ENCODE data around the gene HSD3B2. TPM values are rescaled to one million over a fixed set of nuclear protein-coding genes. Genes with fewer than 3 reads are reported as not detected.

HSD3B2 gene
- total and polyA plus RNA-seq, 2 donors (not counting 3 experiments of a cell fraction or from before 2014, with no cell fraction given) = not detected

GRCh38 chr1:119430486-119430885 is 15.5 kb downstream of the HSD3B2 start:
- FAIRE-seq = no peak
- intact Hi-C loops (cut with micrococcal nuclease) = no loop called here
- H3K36me3 ChIP-seq (ENCODE audit: control insufficient read depth in 2 of 2, extremely low read depth in 1 of 2, insufficient read depth in 2 of 2, low read length in 2 of 2) = no peaks in the 10 kb centered on the region
- H3K4me3 ChIP-seq (replicated peaks in 1 of 3; ENCODE audit: insufficient read depth in 1 of 3, low read depth in 1 of 3, low read length in 3 of 3) = no peak overlapping the region
- no TSS peak for BruUV-seq (replicated peaks)
- CTCF ChIA-PET = no interaction called here
- H4K20me1 ChIP-seq (replicated peaks; ENCODE audit: control insufficient read depth, extremely low read depth, insufficient read depth, low read length) = no peaks in the 10 kb centered on the region
- TF ChIP-seq POLR2AphosphoS5 (IDR thresholded peaks at IDR 0.05; ENCODE audit: insufficient read depth, low read depth, low read length) (no peak), EZH2 (IDR thresholded peaks at IDR 0.05; ENCODE audit: borderline replicate concordance, low read depth, low read length, severe bottlenecking) (no peak), POLR2A (IDR thresholded peaks at IDR 0.05; ENCODE audit: low read depth, low read length) (no peak), GATA2 (IDR thresholded peaks at IDR 0.05; ENCODE audit: insufficient read depth, insufficient read length, low read depth, low read length) (no peak), MYC (IDR thresholded peaks at IDR 0.05; ENCODE audit: low read depth, low read length) (no peak), JUN (IDR thresholded peaks at IDR 0.05; ENCODE audit: borderline replicate concordance, insufficient read depth, insufficient read length, low read depth) (no peak), CTCF (IDR thresholded peaks at IDR 0.05; ENCODE audit: extremely low read depth in 1 of 2, insufficient read depth in 1 of 2, low read depth in 1 of 2, low read length in 2 of 2) (no peak), FOS (IDR thresholded peaks at IDR 0.05; ENCODE audit: borderline replicate concordance, insufficient read depth, low read length) (no peak)
- TF ChIP-seq, protein P1, sequence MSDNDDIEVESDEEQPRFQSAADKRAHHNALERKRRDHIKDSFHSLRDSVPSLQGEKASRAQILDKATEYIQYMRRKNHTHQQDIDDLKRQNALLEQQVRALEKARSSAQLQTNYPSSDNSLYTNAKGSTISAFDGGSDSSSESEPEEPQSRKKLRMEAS (IDR thresholded peaks at IDR 0.05; ENCODE audit: insufficient read depth, insufficient read length) = no peak
- H3K4me1 ChIP-seq (ENCODE audit: control insufficient read depth, extremely low read depth, insufficient read depth, low read length) = no peaks in the 10 kb centered on the region
- no peak overlapping the region for H3K9ac ChIP-seq (replicated peaks; ENCODE audit: extremely low read depth, insufficient read depth, low read length)
- H3K9me3 ChIP-seq (replicated peaks; ENCODE audit: control insufficient read depth, insufficient read depth, low read length) = no peaks in the 10 kb centered on the region
- no peaks in the 10 kb centered on the region for H3K27me3 ChIP-seq (ENCODE audit: control insufficient read depth in 2 of 2, insufficient read depth in 2 of 2, low read length in 2 of 2)
- H3K27ac ChIP-seq (ENCODE audit: insufficient read depth, low read depth, low read length) = no peak overlapping the region
- dilution Hi-C loops (cut with MboI; ENCODE audit: extremely low pct_ligation_motif_present, low sequenced_read_pairs) = no loop called here
- no peak overlapping the region for H2AFZ ChIP-seq (ENCODE audit: low read depth, low read length)
- no peak overlapping the region for H3K4me2 ChIP-seq (ENCODE audit: insufficient read depth, low read length)
- H3K79me2 ChIP-seq (ENCODE audit: control insufficient read depth, insufficient read depth, low read length) = no peaks in the 10 kb centered on the region
- no peak for DNase-seq (ENCODE audit: low read depth, low spot score)
- H3K9me1 ChIP-seq (replicated peaks; ENCODE audit: control insufficient read depth, extremely low read depth, insufficient read depth, low read length) = no peaks in the 10 kb centered on the region
- POLR2A ChIA-PET = no interaction called here

Measured in endothelial cell of umbilical vein (primary cell).